Fibroblast of skin of left biceps (primary cell): ENCODE measurements around the gene RBMS3.

ENCODE experiments used
- DNase-seq, 2 experiments: peaks; one replicate each; pipeline ENCODE4 v3.0.0-alpha.2; 2013; ENCODE audit warnings: low read depth in 2 of 2

The RBMS3 gene

DNA sequence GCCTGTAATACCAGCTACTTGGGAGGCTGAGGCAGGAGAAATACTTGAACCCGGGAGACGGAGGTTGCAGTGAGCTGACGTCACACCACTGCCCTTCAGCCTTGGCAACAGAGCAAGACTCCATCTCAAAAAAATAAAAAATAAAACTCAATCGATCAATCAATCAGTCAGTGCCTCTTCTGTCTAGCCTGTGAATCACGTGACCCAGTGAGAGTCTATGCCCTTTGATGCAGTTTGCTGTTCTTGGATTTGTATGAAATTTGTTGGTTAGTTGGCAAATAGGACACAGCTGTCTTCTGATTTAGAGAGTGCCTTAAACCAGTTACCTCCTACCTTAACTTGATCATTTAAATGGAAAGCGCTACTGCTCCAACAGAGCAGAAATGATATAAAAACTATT is 3.6 kb upstream of the RBMS3 start:
- no peak for DNase-seq

DNA sequence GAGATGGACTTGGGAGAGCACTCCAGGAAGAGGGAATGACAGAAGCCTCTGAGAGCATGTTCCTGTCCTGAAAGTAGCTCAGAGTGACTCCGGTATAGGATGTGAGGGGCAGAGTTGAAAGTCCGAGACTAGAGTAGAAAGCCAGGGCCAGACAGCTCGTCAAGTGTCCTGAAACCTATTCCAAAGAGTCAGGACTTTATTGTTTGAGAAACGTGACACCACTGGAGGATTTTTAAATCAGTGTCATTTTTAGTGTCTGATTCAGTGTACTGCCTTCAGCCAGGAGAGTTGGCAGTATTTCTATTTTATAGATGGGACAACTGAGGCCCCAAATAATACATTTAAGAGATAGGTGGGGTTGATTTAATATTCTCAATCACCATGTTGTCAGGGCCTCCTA is 1.6 kb upstream of the RBMS3 start:
- no peak for DNase-seq

DNA sequence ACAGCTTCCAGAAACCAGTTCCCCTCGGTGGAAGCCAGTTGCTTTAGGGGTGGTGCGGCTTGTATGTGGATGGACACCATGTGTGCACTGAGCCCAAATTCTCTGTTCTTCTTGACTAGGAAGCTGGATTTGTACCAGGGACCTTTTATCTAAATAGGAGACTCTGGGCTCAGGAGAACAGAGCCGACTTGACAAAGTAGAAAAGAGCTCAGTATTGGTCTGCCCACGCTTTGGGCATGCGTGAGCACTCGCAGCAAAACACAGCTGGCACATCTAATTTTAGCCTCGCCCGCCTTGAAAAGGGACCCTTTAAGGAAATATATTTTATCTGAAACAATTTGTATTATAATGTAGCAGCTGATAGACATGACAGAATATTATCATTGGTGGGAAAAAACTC is 1.1 kb upstream of the RBMS3 start:
- no peak for DNase-seq

DNA sequence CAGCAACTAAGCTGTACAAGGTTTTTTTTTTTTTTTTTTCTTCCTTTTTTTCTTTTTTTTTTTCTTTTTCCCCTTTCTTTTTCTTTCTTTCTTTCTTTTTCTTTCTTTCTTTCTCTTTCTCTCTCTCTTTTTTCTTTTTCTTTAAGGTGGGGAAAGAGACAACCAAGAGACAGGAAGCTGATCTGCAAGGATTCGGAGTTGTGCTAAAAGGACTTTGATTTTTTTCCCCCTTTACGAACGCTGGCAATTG is 148 bp downstream of the RBMS3 start:
- no peak for DNase-seq

DNA sequence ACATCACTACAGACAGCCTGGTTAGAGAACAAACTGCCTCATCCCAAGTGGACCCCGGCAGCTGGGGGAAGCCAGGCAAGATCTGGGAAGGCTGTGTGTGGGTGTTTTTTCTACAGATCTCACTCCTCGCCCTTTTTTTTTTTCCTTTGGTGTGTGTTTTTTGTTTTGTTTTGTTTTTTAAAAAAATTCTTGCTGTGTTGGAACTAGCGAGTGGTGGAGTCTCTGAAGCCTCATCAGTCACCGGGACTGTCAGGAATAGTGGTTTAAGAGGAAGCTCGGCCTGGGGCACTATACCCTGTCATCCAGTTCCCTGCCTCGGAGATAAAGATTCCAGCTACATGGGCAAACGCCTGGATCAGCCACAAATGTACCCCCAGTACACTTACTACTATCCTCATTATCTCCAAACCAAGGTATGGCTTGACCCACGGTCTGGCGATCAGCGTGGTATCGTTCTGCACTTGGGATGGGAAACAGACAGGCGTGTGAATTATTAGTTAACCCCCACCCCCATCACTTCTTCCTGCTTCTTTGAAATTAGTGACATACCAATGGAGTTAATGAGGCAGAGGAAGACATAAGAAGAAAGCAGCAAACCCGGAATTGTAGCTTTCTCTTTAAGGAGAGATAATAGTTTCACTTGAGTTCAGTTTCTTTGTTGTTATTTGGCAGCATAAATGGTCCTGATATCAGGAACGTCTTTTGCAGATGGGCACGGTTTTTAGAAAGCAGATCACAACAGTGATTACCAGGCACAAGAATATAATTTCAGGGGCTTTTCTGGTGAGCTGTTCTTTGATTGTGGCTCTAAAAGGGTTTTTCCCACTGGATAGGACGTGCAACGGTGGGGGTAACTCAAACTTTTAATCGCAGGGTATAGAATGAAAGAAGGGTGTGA is 722 bp downstream of the RBMS3 start:
- no peak for DNase-seq

DNA sequence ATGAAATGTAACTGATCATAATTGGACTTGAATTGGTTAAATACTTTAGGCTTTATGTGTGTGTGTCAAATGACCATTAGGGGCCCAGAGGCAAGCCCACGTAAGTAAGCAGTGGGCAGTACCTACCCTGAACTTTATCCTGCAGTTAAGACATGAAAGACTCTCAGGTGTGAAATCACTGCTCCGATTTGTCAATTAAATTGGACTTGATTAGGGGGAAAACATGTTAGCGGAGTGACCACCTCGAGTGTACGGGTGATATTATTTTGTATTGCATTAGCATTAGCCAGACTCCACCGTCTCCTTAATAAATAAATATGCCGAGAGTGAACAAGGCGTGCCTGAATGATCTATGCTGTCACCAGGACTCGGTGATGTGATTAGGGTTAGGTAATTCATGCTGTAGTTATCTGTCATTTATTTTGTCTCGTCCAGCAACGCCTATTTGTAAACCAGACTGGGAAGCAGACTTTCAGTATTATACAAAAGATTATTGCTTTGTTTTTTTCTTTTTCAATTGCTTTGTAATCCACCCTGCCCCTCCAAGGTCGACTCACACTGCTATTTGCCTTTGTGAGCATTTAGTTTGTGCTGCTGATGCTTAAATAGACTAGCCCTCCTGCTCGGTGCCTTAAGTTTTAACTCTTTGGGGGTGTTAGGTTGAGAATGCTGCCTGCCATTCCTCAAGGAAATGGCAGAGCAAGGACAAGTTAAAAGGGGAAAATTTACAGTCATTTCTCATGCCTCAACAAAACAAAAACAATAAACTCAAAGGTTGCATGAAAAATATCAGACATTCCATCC is 1.8 kb downstream of the RBMS3 start:
- DNase-seq = no peak

DNA sequence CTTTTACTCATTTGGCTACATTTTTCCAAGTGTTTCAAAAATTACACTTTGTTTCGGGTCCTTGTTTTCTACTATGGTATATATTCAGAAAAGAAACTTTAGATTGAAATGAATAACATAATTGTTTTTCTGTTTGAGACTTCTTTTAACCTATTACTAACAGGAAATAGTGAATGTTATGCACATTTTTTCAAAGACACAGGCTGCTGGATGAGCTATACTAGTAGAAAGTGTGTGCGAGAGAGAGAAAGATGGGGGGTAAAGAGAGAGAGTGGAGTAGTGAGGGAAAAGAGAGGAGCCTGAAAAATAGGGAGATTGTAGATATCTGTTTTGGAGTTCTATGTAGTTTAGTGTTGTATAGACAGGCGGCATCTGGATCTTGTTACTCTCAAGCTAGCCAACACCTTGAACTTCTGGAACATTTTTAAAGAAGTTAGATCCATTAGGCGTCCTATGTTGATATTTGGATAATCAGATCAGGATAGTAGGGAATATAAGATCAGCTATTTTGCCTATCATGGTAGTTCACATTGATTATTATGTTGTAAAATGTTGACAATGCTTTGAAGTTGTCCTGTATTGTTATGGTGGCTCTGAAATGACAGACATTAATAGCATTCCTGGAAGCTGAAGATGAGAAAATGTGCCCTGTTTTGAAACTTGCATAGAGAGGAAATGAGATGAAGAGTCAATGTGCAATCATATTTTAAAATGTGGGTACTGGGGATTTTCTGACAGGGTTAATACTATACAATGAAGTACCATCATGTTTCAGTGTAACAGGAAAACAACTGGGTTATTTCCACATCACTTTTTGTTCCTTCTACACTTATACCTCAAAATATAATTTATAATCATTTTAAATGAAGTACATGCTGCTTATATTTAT is 2.6 kb downstream of the RBMS3 start:
- DNase-seq = no peak

DNA sequence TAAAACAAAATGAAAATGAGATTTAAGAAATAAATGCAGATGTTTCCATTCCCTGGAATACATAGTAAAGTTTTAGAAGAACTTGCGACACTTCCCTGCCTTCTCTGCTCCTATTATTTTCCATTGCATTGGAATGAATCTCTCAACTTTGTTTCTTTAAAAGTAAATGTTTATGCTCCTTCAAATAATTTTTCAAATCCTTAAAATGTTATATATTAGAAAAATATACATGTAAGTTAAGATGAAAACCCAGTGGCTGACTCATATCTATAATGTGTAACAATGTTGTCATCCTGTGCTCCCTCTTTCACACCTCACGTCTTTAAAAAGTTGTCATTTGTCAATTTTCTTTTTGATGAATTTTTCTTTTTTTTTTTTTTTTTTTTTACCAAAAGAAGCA is 3.6 kb downstream of the RBMS3 start:
- no peak for DNase-seq

DNA sequence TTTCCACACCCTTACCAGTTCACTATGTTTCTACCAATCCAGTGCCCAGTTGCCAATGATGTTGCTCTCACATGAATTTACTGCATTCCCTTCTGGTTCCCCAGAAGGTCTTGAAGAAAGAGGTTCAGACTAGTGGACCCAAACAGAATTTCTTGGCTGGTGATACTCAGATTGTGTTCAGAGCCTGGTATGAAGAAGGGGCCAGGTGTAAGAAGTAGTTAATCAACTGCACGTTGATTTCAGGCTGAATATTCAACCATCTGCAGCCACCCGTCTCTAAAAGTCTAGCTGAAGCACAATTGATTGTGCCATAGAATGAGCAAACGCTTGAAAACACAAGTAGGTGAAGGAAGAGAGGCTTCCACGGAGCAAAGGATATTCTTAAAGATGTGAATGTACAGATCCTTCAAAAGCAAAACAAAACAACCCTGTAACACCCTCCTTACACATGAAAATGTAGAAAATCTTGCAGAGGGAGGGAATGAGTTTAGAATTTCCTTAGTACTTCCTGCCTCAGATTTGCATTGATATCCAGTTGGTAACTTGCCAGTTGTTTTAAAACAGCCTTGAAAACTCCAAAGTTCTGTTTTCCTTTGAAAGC is 4.7 kb downstream of the RBMS3 start:
- no peak for DNase-seq

DNA sequence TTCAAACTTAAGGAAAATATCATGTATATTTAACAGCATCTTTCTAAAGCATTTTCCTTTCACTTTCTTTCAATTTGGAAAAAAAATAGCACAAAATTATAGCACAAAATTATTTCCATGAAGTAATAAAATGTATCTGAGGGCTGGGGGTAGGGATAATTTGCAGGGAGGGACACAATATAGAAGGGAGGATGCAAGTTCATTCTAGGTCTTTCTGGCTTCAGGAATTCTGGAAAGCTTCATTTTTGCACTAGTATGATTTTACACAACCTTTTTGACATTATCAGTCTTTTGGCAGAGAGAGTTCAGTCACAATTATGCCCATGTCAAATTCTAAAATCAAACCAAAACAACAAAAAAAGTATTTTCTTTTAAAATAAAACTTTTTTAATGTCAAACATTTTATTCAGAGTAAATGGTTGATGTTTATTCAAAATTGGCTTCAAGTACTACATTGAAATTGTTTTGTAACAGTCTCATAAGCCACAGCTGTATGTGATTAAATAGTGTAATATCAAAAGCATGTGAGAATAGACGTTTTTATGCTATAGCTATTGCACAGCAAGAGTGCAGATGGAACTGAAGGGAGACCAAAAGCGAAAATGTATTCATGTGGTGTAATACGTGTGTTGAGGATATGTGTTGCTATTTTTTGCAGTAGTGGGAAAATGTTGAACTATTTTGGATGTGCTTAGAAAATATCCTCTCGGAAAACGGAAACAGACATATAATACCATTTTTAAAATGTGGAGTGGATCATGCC is 5.8 kb downstream of the RBMS3 start:
- DNase-seq = peak; percentile 89 to 90

DNA sequence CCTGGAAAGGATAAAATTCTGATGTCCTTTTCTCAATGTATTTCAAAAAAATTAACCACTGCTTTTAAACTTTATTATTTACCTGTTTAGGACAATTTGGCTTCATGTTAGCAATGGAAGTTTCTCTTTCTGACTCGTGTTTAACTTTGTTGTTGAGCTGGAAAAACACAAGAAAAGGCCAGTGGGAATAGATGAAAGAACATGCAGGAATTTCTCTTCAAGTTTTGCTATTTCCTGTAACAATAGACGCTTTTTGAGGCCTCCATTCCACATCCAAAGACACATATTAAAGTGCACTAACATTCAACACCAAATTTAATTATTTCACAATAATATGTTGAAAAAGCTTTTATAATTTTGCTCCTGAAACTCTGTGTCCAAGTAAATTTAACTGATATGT is 9.7 kb downstream of the RBMS3 start:
- DNase-seq = no peak

DNA sequence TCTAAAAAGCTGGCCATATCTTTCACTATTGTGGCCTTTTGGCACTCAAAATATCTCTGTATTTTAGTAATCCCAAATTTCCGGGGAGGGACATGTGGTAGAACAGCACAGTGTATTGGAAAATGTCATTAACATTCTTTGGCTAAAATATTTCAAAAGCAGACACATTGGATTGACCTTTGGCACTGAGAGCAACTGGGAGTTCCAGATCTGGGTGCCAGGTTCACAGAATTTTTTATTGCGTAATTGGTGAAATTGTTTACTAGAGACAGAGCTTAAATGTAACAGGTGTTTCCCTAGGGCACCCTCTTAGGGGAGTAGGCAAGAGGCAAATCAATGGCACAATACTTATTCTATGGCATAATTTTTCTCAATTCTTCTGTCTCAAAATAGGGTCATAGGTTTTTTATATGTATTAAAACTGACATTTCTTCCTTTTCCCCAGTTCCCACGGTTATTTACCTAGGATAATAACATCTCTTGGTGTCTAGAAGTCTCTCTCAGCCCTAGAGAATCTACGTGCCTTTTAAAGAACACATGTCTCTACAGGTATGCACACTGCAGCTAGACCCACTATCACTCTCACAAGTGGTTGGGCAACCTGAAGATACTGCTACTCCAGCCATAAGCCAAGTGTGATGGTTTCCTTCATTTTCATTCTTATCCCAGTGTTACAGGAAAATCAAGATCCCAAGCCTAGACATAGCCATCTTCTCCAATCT is 10.6 kb downstream of the RBMS3 start:
- DNase-seq = no peak

DNA sequence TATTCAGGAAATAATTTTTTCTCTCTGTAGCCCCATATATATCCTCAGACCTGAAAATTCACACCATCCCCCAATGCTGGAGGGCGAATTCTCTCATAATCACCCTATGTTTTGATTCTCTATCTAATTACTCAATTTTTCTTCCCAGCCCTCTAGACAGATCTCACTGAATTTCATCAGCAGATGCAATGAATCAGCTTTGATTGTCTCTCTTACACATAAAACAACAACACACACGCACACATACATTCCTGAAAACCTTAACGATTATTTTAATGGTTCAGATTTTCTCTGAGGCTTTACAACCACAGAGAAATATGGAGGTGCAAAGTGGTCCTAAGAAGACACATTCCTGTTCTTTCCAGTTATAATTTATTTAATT is 11.1 kb downstream of the RBMS3 start:
- DNase-seq = no peak

DNA sequence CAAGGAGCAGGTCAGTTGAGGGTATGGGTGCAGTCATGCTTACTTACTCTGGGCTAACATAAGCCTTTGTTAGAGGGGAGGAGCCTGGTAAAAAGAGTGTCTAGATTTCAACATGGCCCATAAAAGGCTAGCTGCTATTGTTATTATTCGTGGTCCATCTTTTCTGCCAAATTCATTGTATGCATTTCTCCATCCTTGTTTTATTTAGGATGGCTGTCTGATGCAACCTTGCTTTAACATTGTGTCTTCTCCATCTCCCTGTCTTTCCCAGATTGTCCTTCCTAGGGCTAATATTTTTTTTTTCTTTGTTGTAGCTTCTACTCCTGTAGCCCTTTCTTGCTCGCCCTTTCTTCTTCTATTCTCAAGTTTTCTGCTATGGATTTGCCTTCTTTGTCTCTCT is 12.6 kb downstream of the RBMS3 start:
- peak; percentile 50 to 54 for DNase-seq

DNA sequence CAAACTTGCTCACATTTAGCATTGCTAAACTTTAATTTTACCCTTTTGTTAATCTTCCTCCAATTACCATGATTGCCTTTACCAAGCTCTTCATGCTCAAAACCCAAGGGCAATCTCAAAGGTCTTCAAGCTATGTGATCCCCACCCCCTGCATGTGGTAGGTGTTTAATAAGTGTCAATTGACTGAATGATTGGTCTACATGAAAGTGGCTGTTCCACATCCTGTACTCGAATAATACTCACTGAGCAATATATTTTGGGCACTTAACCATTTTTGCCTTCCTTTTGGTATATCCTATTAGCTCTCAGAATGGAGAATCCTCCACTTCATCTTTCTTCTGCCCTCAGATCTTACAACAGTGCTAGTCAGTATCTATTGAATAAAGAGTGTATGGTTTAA is 17.1 kb downstream of the RBMS3 start:
- DNase-seq = no peak

DNA sequence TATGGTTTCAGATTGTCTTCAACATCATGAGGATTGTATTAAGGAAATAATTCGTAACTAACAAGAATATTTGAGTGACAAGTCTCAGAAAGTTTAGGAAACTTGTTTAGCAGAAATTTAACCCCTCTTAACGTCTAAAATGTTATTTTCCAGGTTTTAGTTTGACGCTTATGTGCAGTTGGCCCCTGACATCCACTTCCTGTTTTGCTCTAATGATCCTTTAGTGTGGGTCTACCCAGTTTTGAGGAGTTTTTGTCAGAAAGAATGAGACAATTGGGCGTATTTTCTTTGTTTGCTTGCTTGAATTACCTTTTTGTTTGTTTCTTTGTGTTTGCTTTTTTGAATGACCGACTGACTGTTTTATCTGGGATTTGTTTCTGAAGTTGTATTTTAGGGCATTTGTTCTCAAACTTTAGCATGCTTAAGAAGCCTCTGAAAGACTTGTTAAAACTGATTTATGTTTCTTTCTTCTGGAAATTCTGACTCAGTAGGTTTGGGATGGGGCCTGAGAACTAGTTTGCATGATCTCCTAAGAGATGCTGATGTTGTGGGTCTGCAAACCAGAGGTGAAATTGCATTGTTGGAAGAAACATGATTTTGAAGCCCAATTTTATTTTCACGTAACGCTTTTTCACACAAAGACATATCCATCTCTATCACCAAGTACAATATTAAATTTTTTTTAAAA is 20.6 kb downstream of the RBMS3 start:
- DNase-seq = no peak

DNA sequence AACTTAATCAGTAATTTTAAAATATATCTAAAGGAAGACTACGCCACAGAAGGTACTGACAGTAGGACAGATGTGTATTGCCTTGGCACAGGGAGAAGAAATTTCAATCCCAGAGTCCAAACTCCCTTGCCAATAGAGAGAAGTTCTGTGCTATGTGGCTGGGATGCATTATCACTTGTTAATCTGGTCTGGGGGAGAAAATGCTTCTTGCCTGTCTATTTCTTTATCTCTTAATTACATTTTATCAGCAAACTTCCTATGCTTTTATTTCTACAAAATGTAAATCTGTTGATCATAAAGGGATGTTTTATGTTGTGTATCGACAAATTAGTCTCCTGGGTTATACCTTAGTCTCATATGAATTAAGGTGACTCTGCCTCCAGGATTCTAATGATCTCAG is 21.7 kb downstream of the RBMS3 start:
- no peak for DNase-seq

DNA sequence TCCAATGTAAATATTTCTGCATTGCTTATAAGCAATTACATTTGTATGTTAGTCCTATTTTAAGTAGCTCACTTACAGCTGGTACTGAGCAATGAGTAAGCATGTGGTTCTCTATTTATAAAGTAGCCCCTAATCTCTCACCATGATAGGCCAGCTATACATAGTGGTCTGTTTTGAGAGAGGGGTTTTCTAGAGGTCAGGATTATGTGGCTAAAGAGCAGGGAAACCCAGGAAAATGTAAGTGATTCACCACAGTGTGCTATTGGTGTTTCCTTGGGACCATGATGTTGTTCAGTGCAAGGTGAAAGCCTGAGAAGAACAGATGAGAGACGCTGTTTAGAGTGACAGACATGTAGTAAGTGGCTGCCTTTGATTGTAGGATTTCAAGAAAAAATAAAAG is 26.4 kb downstream of the RBMS3 start:
- DNase-seq = no peak

DNA sequence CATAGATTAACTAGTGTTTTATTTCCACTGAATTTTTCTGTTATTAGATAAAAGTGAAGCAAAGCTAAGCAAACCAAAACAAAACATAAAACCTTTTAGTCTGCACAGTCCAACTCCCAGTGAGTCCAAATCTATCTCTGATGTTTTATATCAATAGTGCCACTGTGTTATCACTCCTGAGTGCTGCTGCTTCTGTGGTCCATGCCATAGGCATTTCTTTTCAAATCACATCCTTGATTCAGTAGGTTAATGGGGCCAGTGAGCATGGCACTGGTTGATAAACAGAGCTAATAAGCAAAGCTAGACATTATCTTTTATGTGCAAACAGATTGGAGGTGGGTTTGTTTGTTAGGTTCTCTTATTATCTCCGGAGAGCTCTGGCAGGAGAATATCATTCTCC is 30.0 kb downstream of the RBMS3 start:
- no peak for DNase-seq

DNA sequence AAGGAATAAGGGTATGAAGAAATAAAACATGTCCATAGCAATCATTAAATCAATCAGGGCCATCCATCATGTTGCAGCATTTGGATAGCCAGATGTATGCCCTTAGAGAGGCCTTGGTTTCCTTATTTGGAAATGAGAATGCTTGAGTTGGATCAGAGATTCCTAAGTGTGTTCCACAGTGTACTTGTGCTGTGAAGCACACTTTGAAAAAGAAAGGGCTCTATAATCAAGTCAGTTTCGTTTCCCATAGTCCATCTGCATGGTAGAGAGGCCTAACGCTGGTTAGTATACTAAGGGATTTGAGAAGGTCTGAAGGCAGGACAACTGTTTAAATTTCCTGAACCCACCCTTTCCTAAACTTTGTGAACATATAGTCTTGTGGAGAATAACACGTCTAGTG is 30.9 kb downstream of the RBMS3 start:
- no peak for DNase-seq
